GM18868 (cell line): ENCODE data around the gene GJD2.

Experiments
- ATAC-seq: cut with Tn5 transposase; IDR thresholded peaks from one replicate; pipeline ENCODE4 v1.9.1; 2021; ENCODE audit warnings: mild to moderate bottlenecking, moderate library complexity; ENCODE audit not compliant: unreplicated experiment

GJD2 gene

GRCh38 chr15:34773917-34774316 lies 19.1 kb upstream of the GJD2 start:
- no peak for ATAC-seq

GRCh38 chr15:34773013-34773412 lies 18.2 kb upstream of the GJD2 start:
- ATAC-seq, result no peak

GRCh38 chr15:34772312-34772711 lies 17.5 kb upstream of the GJD2 start:
- no peak for ATAC-seq

- ATAC-seq, result no peak
Observed at GRCh38 chr15:34769711-34770110, 14.9 kb upstream of the GJD2 start.

GRCh38 chr15:34768530-34768929 lies 13.7 kb upstream of the GJD2 start:
- no peak for ATAC-seq

GRCh38 chr15:34765741-34766140 lies 10.9 kb upstream of the GJD2 start:
- no peak for ATAC-seq

GRCh38 chr15:34760909-34761308 lies 6.1 kb upstream of the GJD2 start:
- no peak for ATAC-seq

GRCh38 chr15:34759992-34760391 lies 5.2 kb upstream of the GJD2 start:
- no peak for ATAC-seq

GRCh38 chr15:34759347-34759746 lies 4.5 kb upstream of the GJD2 start:
- no peak for ATAC-seq

GRCh38 chr15:34757262-34757661 lies 2.5 kb upstream of the GJD2 start:
- no peak for ATAC-seq

GRCh38 chr15:34755419-34755773 lies 598 bp upstream of the GJD2 start:
- ATAC-seq, result no peak

GRCh38 chr15:34754171-34754601 lies 612 bp downstream of the GJD2 start:
- no peak for ATAC-seq

GRCh38 chr15:34753236-34753894 lies 1.4 kb downstream of the GJD2 start:
- ATAC-seq, result no peak

- no peak for ATAC-seq
Observed at GRCh38 chr15:34749691-34750090, 5.1 kb downstream of the GJD2 start.

GRCh38 chr15:34739346-34739745 lies 15.5 kb downstream of the GJD2 start:
- ATAC-seq, result no peak

GRCh38 chr15:34738002-34738401 lies 16.8 kb downstream of the GJD2 start:
- no peak for ATAC-seq

- ATAC-seq, result no peak
Observed at GRCh38 chr15:34737477-34737876, 17.3 kb downstream of the GJD2 start.

GRCh38 chr15:34734303-34734702 lies 20.5 kb downstream of the GJD2 start:
- ATAC-seq, result no peak

GRCh38 chr15:34733621-34734020 lies 21.2 kb downstream of the GJD2 start:
- ATAC-seq, result no peak

GRCh38 chr15:34732430-34732829 lies 22.4 kb downstream of the GJD2 start:
- ATAC-seq, result no peak

GRCh38 chr15:34730701-34731100 lies 24.1 kb downstream of the GJD2 start:
- no peak for ATAC-seq

GRCh38 chr15:34729886-34730285 lies 24.9 kb downstream of the GJD2 start:
- ATAC-seq, result no peak

- ATAC-seq, result no peak
Observed at GRCh38 chr15:34729056-34729455, 25.7 kb downstream of the GJD2 start.
